Glomerular endothelial cell (primary cell): ENCODE measurements around the gene RGS8. TPM values are rescaled to one million over a fixed set of nuclear protein-coding genes. Genes with fewer than 3 reads are reported as not detected.

ENCODE experiments used
- DNase-seq: peaks from one replicate; pipeline ENCODE4 v3.0.0-alpha.2; 2011; ENCODE audit warnings: low read depth, low spot score; ENCODE audit errors: extremely low read depth
- total RNA-seq: library from RNA; depleted of rRNA; stranded (reverse); fragments of >200 nt; gene quantifications from 2 replicates; pipeline ENCODE4 v1.2.3, GENCODE V29; 2015

Gene RGS8
- total RNA-seq, 1 donor from 2014 or later: not detected

GRCh38 chr1:182644886-182645285 lies 39.5 kb downstream of the RGS8 start:
- no peak for DNase-seq

- no peak for DNase-seq
Measured at GRCh38 chr1:182643699-182644098, 40.7 kb downstream of the RGS8 start.

- DNase-seq: no peak
Measured at GRCh38 chr1:182642461-182642860, 41.9 kb downstream of the RGS8 start.

- no peak for DNase-seq
Measured at GRCh38 chr1:182641561-182641960, 42.8 kb downstream of the RGS8 start.

GRCh38 chr1:182639330-182639729 lies 45.1 kb downstream of the RGS8 start:
- DNase-seq: no peak

GRCh38 chr1:182637769-182638168 lies 46.6 kb downstream of the RGS8 start:
- no peak for DNase-seq

GRCh38 chr1:182635871-182636270 lies 48.5 kb downstream of the RGS8 start:
- no peak for DNase-seq

Other genes starting within 250 kb of the RGS8 start
- gene RGSL1, start 234.4 kb downstream of the RGS8 start, total RNA-seq: not detected in 2 replicates
- 2.4 and 3.2 TPM in 2 replicates for gene RNASEL, start 95.3 kb downstream of the RGS8 start, total RNA-seq
- 1.0 and 2.2 TPM in 2 replicates for gene RGS16, start 80.2 kb downstream of the RGS8 start, total RNA-seq
- 1.8 and 2.7 TPM in 2 replicates for gene NPL, start 105.2 kb upstream of the RGS8 start, total RNA-seq
- gene DHX9, start 154.8 kb upstream of the RGS8 start, total RNA-seq: 83.4 and 107 TPM in 2 replicates